HG03520 (cell line): ENCODE measurements around the gene MGST1.

Experiments
- ATAC-seq: cut with Tn5 transposase; IDR thresholded peaks from one replicate; pipeline ENCODE4 v1.9.1; 2021; ENCODE audit warnings: mild to moderate bottlenecking, moderate library complexity; ENCODE audit not compliant: unreplicated experiment

MGST1 gene, protein sequence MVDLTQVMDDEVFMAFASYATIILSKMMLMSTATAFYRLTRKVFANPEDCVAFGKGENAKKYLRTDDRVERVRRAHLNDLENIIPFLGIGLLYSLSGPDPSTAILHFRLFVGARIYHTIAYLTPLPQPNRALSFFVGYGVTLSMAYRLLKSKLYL

DNA sequence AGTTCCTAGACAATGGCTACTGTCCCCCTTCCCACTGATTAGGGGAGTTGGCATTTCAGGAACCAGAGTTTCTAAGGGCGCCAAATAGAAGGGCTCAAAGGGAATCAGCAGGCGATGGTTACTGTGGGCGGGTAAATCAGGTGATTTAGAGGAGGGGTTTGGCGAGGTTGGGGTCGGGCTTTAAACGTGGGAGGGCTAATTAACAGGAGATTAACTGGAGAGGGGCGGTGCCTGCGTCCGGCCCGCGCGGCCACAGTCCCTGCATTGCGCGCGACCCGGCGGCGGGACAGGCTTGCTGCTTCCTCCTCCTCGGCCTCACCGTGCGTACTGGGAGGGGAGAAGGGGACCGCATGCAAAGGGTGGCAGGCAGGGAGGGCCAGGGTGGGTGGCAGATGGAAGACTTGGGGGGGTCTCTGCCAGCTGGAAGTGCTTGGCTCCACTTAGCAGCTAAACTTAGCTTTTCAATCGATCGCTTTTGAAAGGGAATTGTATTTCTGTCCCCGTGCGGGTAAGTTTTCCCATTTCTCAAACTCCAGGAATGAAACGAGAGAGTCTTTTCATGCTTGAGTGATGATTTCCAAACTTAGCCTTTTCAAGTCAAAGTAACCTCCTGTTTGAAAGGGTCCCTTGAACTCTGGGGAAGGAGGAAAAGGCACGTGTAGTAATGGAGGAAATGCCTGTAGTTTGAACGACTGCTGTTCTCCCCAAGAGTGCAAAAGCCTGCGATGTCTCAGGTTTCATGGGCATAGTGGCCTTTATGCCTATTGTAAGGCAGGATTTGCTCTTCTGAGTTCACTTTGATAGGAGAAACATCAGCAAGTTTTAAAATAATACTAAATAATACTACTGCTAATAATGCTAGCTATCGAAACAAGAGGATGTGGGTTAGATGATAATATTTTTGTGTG is at the start of gene MGST1:
TSS of gene MGST1 (plus strand) at position 255 of the 908 bp plus-strand sequence. CDS start 6,608 bp downstream, outside the sequence.
- ATAC-seq: no peak

DNA sequence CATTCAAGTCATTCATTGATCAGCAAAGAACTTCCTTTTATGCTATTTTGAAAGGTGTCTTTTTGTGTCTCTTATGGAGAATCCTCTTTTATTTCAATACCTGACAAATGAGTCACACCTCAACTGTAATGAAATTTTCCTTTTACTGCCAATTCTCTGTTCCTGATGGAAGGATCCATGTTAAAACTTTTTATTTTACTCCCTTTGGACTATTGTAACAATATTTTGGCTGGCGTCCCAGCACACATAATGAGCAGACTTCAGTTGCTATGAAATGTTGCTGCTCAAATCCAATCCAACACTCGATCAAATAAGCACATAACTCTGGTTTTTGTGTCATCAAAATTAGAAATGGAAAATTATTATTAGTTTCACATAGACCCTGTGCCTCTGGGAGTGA is 48.0 kb upstream of the MGST1 start:
- no peak for ATAC-seq

DNA sequence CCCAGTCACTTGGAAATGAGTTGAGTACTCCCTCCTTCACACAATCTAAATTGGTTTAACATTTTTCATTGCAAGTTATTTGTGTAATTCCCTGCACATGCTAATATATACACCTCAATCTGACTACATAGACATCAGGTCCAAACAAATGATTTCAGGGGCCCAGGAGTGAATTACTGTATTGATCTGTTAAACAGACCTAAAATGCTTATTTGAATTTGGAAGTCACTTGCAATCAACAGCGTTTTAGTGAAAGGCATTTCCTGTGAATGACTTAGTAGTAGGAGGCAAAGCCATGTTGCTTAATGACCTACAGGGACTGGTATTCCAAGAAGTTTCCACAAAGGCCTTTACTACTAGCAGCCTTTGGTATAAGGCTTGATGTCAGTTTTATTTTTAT is 47.3 kb upstream of the MGST1 start:
- no peak for ATAC-seq

DNA sequence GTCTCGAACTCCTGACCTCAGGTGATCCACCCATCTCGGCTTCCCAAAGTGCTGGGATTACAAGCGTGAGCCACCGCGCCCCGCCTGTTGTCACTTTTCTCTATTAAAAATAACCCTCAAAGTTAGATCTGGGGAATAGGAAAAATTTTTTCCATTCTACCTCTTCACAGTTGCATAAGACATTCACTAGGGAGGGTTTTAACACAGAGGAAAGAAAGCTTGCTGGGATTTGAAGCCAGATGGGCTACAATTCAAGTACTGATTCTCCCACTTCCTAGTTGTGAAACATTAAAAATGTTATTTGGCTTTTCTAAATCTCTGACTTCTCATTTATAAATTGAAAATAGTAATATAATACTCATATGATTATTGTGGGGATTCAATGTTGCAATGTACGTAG is 46.7 kb upstream of the MGST1 start:
- ATAC-seq: no peak

DNA sequence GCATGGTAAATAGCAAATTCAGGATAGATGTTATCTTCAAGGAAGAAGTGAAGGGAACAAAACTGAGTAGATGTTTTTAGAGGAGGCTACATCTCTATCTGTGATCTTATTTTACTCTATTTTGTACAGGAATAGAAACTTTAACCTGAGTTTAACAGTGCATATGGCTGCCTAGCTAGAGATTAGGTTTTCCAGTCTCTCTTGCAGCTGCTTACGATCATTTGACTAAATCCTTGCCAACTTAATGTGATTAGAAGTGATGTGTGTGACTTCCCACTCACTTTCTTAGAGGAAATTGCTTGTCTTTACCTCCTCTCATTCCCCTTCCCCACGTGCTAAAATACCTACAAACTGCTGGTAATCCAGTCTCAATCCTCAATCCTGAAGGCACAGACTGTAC is 43.5 kb upstream of the MGST1 start:
- ATAC-seq: no peak

DNA sequence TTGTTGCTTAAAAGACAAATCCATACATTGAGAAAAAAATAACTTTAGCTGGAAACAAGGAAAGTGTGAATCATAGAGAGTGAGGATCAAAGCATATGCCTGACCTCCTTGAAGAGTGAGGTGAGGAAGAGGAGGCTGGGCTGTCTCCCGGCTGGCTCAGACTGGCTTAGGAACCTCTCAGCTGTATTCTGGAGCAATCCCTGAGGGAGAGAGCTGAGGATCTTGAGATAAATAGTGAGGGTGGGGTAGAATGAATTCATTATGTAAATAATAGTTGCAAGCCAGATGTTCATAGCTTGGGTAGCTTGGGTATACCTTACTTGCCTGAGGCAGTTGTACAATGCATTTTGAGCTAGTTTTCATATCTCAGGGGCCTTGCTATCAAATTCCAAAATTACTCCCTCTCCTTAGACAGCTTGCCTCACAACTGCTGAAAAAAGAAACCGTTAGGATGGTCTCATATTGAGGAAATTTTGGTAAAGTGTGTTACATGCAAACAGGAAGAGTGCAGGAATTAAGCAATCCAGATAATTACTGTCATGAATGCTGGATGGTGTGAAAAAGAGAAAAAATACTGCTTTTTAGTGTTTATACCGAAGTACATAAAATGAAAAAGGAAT is 39.5 kb upstream of the MGST1 start:
- no peak for ATAC-seq

DNA sequence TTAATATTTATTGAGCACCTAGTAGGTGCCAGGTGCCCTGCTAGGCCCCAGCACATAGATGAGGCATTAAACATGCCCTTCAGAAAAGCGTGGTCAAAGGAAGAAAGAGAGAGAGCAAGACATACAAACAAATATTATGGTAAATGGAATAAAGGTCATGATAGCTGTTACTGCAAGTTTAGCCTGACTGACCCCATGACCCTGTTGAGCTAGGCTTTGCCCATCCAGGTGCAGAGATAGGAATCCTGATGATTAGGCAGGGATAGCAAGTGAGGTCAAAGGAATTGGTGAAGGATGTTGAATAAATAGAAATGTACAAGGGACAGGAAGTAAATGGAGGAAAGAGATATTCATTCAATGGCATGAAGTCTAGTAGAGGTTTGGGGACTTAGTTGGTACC is 36.5 kb upstream of the MGST1 start:
- ATAC-seq: no peak

DNA sequence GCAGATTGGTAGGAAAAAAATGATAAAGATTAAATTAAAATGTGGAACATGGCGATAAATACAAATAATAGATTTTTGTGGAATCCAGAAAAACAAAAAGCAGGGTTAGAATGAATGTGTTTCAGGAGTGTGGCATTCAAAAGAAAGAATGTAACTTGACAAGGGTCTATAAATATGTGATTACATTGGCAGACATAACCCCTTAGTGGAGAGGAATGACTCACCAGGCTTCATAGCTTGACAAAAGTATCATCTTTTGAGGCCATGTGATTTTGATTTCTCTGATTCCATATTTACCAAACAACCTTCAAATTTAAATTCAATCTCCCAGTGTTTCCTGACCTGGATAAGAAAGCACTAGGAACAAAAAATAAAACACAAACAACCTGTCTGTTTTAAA is 24.4 kb upstream of the MGST1 start:
- no peak for ATAC-seq

DNA sequence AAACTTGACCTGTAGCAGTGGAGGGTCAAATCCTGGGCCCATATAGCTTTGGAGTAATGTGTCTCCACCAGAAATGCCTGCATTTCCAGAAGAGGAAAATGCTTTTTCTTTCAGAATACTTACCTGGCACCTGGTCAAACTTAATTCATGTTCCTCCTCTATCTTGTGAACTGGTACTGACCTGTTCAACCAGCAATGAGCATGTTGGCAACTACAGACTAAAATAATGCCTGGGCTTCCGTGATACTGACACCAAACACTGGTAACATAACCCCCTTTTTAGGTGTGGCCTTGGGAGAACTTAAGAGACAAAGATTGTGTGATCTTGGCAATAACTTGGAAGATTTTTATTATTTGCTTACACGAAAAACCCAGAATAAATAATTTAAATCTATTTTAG is 23.8 kb upstream of the MGST1 start:
- no peak for ATAC-seq

DNA sequence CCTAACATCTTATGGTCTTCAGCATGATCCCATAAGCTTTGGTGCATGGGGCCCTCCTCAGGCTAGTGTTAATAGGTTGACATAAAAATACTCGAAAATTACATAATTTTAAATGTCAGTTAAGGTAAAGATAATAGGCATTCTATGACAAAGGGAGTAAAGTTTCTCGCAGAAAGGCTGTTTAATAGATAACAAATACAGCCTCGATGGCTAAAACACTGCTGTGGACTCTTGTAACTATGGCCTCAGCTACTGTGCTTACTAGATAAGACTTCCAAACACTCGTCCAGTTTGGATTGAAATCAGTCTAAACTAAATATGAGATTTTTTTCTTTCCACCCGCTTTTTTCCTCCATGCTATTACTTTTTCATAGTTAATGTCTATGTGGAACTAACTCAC is 23.2 kb upstream of the MGST1 start:
- no peak for ATAC-seq

DNA sequence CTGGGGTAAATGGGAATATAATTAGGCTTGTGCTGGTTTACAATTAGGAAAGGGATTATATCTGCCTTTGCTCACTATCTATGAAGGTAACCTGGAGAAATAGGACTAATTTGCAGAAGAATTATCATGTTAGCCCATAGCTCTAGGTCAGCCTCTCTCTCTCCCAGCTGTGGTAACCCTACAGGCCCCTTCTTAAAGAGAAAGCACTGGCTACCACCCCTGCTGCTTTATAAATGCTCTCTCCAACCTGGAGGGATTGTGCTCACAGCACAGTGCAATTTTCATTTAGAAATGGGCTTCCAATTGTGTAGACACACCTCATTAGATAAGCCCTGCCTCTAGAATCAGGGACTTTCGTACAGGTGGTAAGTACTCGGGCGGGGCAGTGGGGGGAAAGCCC is 22.7 kb upstream of the MGST1 start:
- no peak for ATAC-seq

DNA sequence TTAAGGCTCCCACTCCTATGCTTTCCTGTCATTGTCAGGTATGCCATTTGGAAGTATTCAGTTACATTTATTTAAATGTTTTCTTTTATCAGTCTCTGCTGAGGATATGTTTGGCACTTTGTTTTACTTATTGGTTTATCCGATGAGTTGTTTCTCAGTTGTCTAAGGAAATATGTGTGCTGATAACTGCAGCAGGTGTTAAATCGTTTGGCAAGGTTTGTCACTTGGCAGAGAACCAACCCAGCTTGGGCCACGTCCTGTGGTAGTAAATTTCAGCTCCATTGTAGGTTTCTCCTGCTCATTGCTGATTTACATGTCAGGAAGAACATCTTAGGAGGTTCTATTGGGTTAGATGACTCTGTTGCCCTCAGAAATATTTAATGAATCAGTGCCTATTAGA is 22.0 kb upstream of the MGST1 start:
- ATAC-seq: no peak

DNA sequence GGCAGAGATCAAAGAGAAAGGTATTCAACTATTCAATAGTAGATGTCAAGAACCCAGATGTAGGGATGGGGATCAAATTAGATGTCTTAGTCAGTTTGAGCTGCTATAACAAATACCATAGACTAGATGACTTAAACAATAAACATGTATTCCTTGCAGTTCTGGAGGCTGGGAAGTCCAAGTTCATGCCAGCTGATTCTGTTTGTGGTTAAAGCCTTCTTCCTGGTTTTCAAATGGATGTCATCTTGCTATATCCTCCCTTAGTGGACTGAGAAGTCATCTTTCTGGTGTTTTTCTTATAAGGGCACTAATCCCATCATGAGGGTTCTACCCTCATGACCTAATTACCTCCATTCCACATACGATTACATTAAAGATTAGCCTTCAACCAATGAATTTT is 19.5 kb upstream of the MGST1 start:
- ATAC-seq: no peak

DNA sequence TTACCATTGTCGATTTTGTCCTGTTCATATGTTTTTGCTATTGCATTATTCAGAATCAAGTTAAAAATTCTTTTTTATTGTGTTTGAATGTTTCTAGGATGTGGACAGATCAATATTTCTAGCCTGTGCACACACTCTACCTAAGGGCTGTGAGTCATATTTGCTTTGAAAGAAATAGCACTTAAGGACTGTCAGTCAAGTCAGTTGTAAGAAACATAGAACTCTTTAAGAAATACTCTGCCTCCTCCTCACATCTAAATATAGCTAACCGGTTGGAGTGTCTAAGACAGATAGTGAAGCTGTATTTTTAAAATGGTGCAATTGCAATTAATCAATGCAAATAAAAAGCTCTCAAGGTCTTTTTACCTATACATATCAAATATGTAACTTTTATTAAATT is 17.9 kb upstream of the MGST1 start:
- ATAC-seq: no peak

DNA sequence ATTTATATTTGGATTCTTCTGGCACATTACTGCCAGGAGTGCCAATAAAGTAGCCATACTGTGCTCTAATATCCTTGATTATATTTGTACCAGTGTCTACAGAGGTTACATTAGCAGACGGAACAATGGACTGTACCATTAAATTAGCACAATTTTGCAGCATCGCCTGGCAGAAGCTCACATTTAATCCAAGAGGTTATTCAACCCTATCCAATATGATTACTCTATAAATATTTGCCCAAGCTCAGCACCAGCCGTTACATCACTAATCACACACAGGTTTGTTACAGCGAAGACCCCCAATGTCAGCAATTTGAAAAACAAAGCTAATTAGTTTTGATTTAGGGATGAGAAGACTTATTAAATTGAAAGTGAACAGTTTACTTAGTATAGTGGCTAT is 16.9 kb upstream of the MGST1 start:
- no peak for ATAC-seq

DNA sequence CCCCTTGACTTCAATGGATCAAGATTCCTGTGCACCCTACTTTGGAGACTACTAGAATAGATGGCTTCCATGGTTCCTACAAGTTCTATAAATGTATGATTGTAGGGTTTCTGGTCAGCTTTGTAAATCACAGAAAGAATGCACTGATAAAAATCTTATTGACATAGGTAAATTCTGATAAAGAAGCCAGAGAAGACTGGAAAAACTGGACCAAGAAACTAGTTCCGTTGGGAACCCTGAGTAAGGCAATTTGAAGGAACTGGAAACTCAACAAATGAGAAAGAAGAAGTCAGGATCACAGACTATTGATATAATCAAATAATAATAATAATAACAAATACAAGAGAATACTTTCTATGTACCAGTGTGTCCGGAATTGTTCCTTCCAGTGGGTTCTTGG is 15.4 kb upstream of the MGST1 start:
- no peak for ATAC-seq

DNA sequence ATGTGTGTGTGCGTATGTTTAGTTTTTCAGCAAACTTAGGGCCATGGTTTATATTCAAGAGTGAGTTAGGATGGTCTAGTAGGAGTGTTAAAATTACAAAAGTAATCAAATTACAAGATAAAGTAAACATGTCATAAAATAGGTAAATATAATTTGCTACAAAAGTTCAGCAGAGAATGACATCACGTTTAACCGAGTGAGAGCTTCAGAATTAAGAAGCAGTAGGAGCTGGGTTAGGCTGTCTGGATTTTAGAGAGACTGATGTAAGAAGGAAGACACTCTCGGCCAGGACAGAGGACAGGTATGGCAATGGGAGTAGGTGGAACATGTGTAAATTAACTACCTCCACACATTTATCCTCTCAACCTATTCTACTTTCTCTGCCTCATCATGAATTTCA is 11.6 kb upstream of the MGST1 start:
- ATAC-seq: no peak

DNA sequence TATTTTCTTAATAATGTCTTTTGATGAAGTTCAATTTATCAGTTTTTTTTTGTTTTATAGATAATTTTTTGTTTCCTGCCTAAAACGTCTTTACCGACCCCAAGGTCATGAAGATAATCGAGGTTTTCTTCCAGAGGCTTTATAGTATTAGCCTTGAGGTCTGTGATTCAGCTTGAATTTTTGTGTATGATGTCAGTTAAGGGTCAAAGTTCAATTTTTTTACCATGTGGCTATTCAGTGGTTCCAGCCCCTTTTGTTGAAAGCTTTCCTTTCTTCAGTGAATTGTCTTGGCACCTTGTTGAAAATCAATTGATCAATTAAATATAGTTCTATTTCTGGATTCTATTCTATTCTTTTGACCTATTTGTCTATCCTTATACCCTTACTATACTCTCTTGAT is 3.2 kb upstream of the MGST1 start:
- no peak for ATAC-seq

DNA sequence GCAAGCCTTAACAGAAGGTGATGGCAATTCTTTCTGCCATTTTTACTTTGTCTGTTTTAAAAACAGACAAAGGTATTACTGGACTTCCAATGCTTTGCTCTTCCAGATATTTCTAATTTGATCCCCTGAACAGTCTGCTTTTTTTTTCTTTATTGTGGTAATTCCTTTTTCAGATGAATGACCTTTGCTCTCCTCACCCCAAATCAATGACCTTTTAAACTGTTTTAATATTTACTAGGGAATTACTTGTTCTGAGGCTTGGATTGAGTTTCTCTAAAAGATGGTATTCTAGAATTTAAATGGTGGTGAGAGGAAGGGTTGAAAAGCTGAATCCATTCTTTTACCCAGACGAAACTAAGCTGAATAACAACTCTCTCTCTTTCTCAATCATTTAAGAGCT is 2.3 kb upstream of the MGST1 start:
- ATAC-seq: no peak

DNA sequence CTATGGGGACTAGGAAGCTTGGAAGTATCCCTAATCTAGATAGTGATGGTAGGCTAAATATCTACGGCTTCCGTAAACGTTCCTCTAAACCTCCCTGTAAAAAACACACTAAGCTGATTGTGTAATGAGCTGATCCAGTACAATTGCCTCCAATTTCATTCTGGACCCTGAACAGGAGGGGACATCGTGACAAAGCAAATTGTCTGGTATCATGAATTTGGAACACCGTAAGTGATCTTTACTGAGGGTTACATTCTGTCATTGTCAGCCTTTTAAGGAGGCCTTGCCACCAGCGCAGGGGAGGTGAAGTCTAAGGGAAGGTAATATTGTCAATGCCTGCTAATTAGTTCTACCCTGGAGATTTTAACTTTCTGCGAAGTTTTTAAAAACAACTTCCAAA is 487 bp upstream of the MGST1 start:
- no peak for ATAC-seq

DNA sequence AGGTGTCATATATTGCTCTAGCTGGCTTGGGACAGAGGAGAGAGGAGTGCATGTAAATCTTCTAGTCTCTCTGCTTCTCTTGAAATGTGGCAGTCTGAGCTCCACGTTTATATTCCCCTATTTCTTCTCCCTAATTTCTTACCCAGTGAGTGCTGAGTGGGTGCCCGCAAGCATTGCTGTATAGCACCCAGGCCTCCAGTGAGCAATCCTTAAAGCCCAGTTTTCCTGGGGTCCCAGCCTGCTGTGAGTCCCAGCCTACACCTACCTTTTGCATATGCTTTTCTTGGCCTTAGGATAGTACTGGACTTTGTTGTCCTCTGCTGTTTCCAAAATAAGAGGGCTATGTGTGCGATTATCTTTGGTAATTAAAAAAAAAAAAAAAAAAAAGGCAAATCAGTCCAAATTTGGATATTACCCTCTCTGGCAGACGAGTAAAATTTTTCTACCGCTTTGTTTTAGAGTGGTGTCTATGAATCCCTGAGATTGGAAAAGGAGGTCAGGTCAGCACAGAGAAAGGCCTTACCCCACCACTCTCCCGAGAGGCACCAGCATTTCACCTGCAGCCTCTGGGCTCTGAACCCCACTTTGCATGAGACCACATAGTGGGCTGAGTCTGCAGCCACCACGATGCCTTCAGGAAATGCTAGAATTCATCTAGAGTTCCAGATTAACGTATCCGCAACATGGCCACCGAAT is 1.1 kb downstream of the MGST1 start:
- no peak for ATAC-seq

DNA sequence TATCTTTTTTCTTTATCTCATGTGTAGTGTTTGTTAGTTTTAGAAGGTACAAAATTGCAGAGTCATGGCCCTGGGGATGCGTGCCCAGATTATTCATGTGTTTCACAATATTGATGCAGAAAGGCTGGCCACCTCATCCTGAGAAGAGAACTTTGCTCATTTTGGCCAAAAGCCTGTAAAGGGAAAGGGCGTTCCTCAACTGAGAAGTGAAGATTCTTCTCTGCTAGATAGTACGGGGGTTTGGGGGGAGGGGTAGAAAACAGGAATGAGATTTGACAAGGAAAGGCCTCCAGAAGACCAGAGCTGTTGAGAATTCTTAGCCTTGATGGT is 1.7 kb downstream of the MGST1 start:
- ATAC-seq: no peak
